ENCODE measurements around the gene CISD3.

- TF ChIP-seq RNF2 (IDR thresholded peaks at IDR 0.05; ENCODE audit: borderline replicate concordance, low read depth, low read length, missing control alignments, poor library complexity, severe bottlenecking) (no peak), CTCF (IDR thresholded peaks at IDR 0.05; ENCODE audit: control extremely low read depth in 1 of 3, insufficient read depth in 1 of 3, low read depth in 1 of 3, low read length in 3 of 3) (no peak), ZNF274 (IDR thresholded peaks at IDR 0.05; ENCODE audit: borderline replicate concordance, extremely low read depth, low read length) (no peak), POLR2AphosphoS5 (IDR thresholded peaks at IDR 0.05; ENCODE audit: low read depth, low read length) (no peak), KDM5A (IDR thresholded peaks at IDR 0.05; ENCODE audit: low read length) (no peak), EZH2 (IDR thresholded peaks at IDR 0.05; ENCODE audit: low read depth, low read length, severe bottlenecking) (no peak), SRF (IDR thresholded peaks at IDR 0.05; ENCODE audit: low read depth, low read length) (no peak), POLR2A (IDR thresholded peaks at IDR 0.05; ENCODE audit: control extremely low read depth in 1 of 2, low read depth in 2 of 2, low read length in 2 of 2) (no peak), CBX5 (IDR thresholded peaks at IDR 0.05; ENCODE audit: low read depth, low read length) (no peak)
Observed at GRCh38 chr17:38743556-38744171, 13.5 kb downstream of the CISD3 start.

All from H1 (cell line).